GM12878 (cell line): ENCODE measurements around the gene METRN. TPM values are rescaled to one million over a fixed set of nuclear protein-coding genes. Genes with fewer than 3 reads are reported as not detected.

ENCODE experiments used
- ASH2L ChIP-seq: fragments of 300-600, 200-600 bp; sonication (generic); IDR thresholded peaks from 2 replicates; pipeline ENCODE4 v1.6.1; 2017; ENCODE audit warnings: low read depth, mild to moderate bottlenecking, borderline replicate concordance
- EED ChIP-seq: sonication (generic); IDR thresholded peaks from 2 replicates; pipeline ENCODE4 v1.6.1; 2016; ENCODE audit warnings: antibody characterized with exemption, low read depth
- HDAC2 ChIP-seq: fragments of 200-600 bp; sonication (generic); IDR thresholded peaks from 2 replicates; pipeline ENCODE4 v1.6.1; 2017
- PML ChIP-seq: IDR thresholded peaks from 2 replicates; pipeline ENCODE4 v1.6.1; 2012; ENCODE audit warnings: low read length, inconsistent platforms
- POLR2AphosphoS2 ChIP-seq: IDR thresholded peaks from 2 replicates; pipeline ENCODE4 v1.6.1; 2011; ENCODE audit warnings: low read depth, mild to moderate bottlenecking, low read length, improper control_type of control experiment, moderate library complexity
- POU2F2 ChIP-seq: IDR thresholded peaks from 3 replicates; pipeline ENCODE4 v1.6.1; 2011; ENCODE audit warnings: low read depth, mild to moderate bottlenecking, low read length, borderline replicate concordance
- RFX5 ChIP-seq: IDR thresholded peaks from 2 replicates; pipeline ENCODE4 v1.6.1; 2011; ENCODE audit warnings: low read depth, low read length, improper control_type of control experiment
- RUNX3 ChIP-seq: IDR thresholded peaks from 2 replicates; pipeline ENCODE4 v1.6.1; 2012; ENCODE audit warnings: low read length, inconsistent platforms
- SMAD1 ChIP-seq: fragments of 450-650 bp; IDR thresholded peaks from 2 replicates; pipeline ENCODE4 v1.6.1; 2018; ENCODE audit warnings: mild to moderate bottlenecking, low read depth; ENCODE audit not compliant: partially characterized antibody
- SMAD5 ChIP-seq: IDR thresholded peaks from 2 replicates; pipeline ENCODE4 v1.6.1; 2016; ENCODE audit warnings: antibody characterized with exemption, low read depth
- SMC3 ChIP-seq: IDR thresholded peaks from 2 replicates; pipeline ENCODE4 v1.6.1; 2011; ENCODE audit warnings: low read length, improper control_type of control experiment, borderline replicate concordance
- TCF7 ChIP-seq: IDR thresholded peaks from 2 replicates; pipeline ENCODE4 v1.6.1; 2014; ENCODE audit warnings: antibody characterized with exemption, borderline replicate concordance
- ZBED1 ChIP-seq: IDR thresholded peaks from 2 replicates; pipeline ENCODE4 v1.6.1; 2016; ENCODE audit warnings: borderline replicate concordance
- polyA plus RNA-seq, 11 experiments: library from polyadenylated mRNA; depleted of rRNA in 4 of 11; unstranded in 6 of 11; stranded (reverse) in 5 of 11; fragments of >200 nt; fragmentation: Nextera tagmentation in 4 of 11; fragmentation: Illumina TruSeq in 1 of 11; extraction: Ambion mirVana in 4 of 11; extraction: Trizol in 1 of 11; gene quantifications; 1 replicate in 1 of 11; 2 replicates in 10 of 11; pipeline versions ENCODE4 v1.2.1 to v1.2.3, GENCODE V29; 2011 to 2016; ENCODE audit warnings: inconsistent platforms in 2 of 11, missing spikeins in 2 of 11, low read depth in 1 of 11
- total RNA-seq, 4 experiments: library from RNA; depleted of rRNA in 3 of 4; stranded (reverse); fragments of >200 nt in 3 of 4; fragmentation: Illumina TruSeq in 1 of 4; extraction: Trizol in 1 of 4; gene quantifications; 2 replicates each; pipeline versions ENCODE4 v1.2.1 to v1.2.3, GENCODE V29; 2013 to 2021
- TF ChIP-seq, protein P1 (sequence below): fragments of 450-650 bp; formaldehyde crosslinking; IDR thresholded peaks from 2 replicates; pipeline ENCODE4 v1.4.0; 2022; ENCODE audit warnings: mild to moderate bottlenecking, moderate library complexity
- TF ChIP-seq, protein P2 (sequence below): IDR thresholded peaks from 2 replicates; pipeline ENCODE4 v1.6.1; 2011; ENCODE audit warnings: borderline replicate concordance, low read depth, mild to moderate bottlenecking, moderate library complexity, low read length; ENCODE audit not compliant: insufficient read depth, poor library complexity, severe bottlenecking
- TF ChIP-seq, protein P3 (sequence below): IDR thresholded peaks from 2 replicates; pipeline ENCODE4 v1.6.1; 2012; ENCODE audit warnings: improper control_type of control experiment, low read depth, low read length; ENCODE audit not compliant: insufficient replicate concordance
- TF ChIP-seq, protein P4 (sequence below): fragments of 150-350 bp; IDR thresholded peaks from 2 replicates; pipeline ENCODE4 v1.6.1; 2016; ENCODE audit warnings: low read depth, low read length

The METRN gene
- total and polyA plus RNA-seq, 10 of the 15 experiments (the other 5 are each of a cell fraction or from before 2014, with no cell fraction given), result 0.11 to 12.8 (median 1.1) TPM; not detected in 1

DNA sequence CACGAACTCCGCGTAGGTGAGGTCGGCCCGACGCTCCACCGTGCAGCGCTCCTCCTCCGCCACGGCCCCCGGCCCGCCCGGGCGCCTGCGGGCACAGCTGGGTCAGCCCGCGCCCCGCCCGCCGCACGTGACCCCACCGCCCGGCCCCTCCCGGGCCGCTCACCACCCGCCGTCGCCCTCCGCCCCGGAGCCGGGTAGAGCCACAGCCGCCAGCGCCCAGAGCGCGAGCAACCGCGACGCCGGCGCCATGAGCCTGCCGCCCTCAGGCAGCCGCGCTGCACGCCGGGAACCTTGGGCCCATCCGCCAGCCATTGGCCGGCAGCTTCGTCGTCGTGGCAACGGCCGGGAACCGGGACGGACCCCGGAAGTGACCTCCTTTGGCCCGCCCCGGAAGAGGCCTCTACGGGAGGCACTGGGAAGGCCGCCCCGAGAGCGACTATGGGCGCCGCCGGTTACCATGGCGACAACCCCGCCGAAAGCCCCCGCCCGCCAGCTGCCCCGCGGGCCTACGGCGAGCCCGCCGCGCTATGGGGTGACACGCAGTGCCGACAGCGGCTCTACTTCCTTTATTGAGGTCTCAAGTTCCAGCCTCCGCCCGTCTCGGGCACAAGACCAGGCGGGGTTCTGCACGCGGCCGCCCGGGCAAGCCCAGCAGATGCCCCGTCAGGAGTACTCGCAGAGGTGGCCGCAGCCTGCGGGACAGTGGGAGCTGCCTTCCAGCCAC is 30.7 kb upstream of the METRN start, which contains the start of gene JMJD8 (continued):
- TF ChIP-seq, protein P1, sequence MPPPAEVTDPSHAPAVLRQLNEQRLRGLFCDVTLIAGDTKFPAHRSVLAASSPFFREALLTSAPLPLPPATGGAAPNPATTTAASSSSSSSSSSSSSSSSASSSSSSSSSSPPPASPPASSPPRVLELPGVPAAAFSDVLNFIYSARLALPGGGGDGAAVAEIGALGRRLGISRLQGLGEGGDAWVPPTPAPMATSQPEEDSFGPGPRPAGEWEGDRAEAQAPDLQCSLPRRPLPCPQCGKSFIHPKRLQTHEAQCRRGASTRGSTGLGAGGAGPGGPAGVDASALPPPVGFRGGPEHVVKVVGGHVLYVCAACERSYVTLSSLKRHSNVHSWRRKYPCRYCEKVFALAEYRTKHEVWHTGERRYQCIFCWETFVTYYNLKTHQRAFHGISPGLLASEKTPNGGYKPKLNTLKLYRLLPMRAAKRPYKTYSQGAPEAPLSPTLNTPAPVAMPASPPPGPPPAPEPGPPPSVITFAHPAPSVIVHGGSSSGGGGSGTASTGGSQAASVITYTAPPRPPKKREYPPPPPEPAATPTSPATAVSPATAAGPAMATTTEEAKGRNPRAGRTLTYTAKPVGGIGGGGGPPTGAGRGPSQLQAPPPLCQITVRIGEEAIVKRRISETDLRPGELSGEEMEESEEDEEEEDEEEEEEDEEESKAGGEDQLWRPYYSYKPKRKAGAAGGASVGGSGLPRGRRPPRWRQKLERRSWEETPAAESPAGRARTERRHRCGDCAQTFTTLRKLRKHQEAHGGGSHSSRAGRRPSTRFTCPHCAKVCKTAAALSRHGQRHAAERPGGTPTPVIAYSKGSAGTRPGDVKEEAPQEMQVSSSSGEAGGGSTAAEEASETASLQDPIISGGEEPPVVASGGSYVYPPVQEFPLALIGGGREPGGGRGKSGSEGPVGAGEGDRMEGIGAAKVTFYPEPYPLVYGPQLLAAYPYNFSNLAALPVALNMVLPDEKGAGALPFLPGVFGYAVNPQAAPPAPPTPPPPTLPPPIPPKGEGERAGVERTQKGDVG (CRISPR knock-in tag), result no peak
- TF ChIP-seq SMAD5 (0 out of 2 replicates have a peak, but pooled peaks have one; percentile 45), EED (no peak), ASH2L (no peak), HDAC2 (no peak), SMAD1 (no peak), RFX5 (0 out of 2 replicates have a peak, but pooled peaks have one; percentile 26), POLR2AphosphoS2 (peak; percentile 96), PML (no peak), POU2F2 (peak; percentile 80; the same call in 2 of the 3 replicates), TCF7 (no peak), RUNX3 (no peak), ZBED1 (no peak; the same call in 1 of the 2 replicates), SMC3 (no peak)
- TF ChIP-seq, protein P2, sequence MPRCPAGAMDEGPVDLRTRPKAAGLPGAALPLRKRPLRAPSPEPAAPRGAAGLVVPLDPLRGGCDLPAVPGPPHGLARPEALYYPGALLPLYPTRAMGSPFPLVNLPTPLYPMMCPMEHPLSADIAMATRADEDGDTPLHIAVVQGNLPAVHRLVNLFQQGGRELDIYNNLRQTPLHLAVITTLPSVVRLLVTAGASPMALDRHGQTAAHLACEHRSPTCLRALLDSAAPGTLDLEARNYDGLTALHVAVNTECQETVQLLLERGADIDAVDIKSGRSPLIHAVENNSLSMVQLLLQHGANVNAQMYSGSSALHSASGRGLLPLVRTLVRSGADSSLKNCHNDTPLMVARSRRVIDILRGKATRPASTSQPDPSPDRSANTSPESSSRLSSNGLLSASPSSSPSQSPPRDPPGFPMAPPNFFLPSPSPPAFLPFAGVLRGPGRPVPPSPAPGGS, result peak; percentile 88
- TF ChIP-seq, protein P3, sequence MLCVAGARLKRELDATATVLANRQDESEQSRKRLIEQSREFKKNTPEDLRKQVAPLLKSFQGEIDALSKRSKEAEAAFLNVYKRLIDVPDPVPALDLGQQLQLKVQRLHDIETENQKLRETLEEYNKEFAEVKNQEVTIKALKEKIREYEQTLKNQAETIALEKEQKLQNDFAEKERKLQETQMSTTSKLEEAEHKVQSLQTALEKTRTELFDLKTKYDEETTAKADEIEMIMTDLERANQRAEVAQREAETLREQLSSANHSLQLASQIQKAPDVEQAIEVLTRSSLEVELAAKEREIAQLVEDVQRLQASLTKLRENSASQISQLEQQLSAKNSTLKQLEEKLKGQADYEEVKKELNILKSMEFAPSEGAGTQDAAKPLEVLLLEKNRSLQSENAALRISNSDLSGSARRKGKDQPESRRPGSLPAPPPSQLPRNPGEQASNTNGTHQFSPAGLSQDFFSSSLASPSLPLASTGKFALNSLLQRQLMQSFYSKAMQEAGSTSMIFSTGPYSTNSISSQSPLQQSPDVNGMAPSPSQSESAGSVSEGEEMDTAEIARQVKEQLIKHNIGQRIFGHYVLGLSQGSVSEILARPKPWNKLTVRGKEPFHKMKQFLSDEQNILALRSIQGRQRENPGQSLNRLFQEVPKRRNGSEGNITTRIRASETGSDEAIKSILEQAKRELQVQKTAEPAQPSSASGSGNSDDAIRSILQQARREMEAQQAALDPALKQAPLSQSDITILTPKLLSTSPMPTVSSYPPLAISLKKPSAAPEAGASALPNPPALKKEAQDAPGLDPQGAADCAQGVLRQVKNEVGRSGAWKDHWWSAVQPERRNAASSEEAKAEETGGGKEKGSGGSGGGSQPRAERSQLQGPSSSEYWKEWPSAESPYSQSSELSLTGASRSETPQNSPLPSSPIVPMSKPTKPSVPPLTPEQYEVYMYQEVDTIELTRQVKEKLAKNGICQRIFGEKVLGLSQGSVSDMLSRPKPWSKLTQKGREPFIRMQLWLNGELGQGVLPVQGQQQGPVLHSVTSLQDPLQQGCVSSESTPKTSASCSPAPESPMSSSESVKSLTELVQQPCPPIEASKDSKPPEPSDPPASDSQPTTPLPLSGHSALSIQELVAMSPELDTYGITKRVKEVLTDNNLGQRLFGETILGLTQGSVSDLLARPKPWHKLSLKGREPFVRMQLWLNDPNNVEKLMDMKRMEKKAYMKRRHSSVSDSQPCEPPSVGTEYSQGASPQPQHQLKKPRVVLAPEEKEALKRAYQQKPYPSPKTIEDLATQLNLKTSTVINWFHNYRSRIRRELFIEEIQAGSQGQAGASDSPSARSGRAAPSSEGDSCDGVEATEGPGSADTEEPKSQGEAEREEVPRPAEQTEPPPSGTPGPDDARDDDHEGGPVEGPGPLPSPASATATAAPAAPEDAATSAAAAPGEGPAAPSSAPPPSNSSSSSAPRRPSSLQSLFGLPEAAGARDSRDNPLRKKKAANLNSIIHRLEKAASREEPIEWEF, result no peak
- TF ChIP-seq, protein P4, sequence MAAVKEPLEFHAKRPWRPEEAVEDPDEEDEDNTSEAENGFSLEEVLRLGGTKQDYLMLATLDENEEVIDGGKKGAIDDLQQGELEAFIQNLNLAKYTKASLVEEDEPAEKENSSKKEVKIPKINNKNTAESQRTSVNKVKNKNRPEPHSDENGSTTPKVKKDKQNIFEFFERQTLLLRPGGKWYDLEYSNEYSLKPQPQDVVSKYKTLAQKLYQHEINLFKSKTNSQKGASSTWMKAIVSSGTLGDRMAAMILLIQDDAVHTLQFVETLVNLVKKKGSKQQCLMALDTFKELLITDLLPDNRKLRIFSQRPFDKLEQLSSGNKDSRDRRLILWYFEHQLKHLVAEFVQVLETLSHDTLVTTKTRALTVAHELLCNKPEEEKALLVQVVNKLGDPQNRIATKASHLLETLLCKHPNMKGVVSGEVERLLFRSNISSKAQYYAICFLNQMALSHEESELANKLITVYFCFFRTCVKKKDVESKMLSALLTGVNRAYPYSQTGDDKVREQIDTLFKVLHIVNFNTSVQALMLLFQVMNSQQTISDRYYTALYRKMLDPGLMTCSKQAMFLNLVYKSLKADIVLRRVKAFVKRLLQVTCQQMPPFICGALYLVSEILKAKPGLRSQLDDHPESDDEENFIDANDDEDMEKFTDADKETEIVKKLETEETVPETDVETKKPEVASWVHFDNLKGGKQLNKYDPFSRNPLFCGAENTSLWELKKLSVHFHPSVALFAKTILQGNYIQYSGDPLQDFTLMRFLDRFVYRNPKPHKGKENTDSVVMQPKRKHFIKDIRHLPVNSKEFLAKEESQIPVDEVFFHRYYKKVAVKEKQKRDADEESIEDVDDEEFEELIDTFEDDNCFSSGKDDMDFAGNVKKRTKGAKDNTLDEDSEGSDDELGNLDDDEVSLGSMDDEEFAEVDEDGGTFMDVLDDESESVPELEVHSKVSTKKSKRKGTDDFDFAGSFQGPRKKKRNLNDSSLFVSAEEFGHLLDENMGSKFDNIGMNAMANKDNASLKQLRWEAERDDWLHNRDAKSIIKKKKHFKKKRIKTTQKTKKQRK, result no peak
